HG03025 (cell line): ENCODE measurements around the gene LCMT1.
"Not testable (repeated sequence)": the region's sequence is repeated elsewhere in the genome, so short reads cannot be mapped to it uniquely, and the experiment has no call there.

Source experiments
- ATAC-seq: cut with Tn5 transposase; IDR thresholded peaks from one replicate; pipeline ENCODE4 v1.9.1; 2021; ENCODE audit warnings: mild to moderate bottlenecking, moderate library complexity; ENCODE audit not compliant: unreplicated experiment, low FRiP score

The LCMT1 gene

DNA sequence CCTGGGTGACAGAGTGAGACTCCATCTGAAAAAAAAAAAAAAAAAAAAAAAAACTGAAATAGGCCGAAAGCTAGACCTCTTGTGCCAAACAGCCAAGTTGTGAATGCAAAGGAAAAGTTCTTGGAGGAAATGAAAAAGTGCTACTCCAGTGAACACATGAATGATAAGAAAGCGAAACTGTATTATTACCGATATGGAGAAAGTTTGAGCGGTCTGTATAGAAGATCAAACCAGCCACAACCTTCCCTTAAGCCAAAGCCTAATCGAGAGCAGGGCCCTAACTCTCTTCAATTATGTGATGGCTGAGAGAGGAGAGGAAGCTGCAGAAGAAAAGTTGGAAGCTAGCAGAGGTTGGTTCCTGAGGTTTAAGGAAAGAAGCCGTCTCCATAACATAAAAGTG, 69.7 kb downstream of the LCMT1 start:
- ATAC-seq = not testable (repeated sequence)

DNA sequence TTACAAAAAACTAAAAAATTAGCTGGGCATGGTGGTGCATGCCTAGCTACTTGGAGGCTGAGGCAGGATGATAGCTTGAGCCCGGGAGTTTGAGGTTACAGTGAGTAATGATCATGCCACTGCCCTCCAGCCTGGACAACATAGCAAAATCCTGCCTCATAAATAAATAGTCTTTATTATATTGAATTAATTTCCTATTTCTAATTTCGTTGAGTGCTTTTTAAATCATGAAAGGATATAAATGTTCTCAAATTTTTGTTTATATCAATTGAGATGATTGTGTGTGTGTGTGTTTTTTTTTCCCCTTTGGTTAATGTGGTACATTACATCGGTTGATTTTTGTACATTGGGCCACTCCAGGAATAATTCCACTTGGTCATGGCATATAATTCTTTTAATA, 73.2 kb downstream of the LCMT1 start:
- ATAC-seq = no peak

DNA sequence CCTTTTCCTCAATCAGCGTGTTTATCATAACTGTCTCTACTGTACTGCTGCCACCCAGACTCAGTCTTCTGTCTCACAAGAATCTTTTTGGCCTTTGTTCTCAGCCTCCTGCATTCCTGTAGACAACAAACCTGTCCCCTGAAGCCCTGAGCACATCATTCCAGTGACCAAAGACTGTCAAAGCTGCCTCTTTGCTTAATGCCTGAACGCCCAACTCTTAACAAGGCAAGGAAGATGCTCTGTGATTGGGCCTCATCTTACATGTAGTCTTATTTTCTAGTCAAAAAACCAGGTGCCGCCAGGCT, 75.9 kb downstream of the LCMT1 start:
- ATAC-seq = no peak

DNA sequence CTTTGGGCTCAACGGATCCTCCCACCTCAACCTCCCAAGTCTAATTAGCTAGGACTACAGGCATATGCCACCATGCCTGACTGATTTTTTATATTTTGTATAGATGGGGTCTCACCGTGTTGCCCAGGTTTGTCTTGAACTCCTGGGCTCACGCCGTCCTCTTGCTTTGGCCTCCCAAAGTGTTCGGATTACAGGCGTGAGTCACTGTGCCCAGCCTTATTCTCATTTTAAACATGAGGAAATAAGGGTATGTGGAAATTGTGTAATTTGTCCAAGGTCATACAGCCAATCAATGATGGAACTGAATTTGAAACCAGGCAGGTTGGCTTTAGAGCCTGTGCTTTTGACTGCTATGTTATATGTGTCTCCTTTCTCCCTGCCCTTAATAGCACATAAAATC, 77.8 kb downstream of the LCMT1 start:
- no peak for ATAC-seq

DNA sequence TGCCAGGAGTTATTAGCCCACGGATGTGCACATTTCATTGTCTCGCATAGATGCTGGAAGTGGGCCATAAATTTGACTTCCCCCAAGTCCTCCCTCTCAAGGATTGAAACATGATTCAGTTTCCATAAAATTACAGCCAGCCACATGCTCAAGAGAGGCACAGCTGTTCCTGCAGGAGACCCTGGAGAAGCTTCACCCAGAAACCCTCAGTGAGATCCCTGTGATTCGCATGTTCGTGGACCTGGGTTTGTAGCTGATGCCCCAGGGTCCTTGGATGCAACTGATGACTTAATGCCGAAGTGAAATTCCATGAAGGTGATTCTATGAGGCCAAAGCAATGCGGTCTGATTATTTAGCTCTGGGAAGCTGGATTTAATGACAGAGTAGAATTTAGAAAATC, 80.6 kb downstream of the LCMT1 start:
- no peak for ATAC-seq

DNA sequence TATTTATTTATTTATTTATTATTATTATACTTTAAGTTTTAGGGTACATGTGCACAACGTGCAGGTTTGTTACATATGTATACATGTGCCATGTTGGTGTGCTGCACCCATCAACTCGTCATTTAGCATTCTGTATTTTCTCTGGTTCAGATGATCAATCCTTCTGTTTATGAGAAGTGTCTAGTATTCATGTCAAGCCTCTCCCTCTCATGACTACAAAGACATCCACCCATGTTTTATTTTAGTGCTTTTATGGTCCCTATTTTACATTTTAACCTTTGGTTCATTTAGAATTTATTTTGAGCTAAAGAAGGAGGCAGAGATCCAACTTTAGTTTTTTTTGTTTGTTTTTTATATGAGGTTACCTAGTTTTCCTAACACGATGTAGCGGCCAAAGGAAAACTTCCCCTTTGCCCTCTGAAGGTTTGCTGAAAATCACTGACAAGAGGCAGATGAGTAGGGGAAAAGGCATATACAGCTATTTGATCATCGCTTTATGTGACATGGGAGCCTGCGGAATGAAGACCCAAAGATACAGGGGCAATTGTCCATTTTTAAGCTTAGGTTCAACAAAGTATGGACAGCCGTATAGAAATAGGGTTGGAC, 82.8 kb downstream of the LCMT1 start:
- no peak for ATAC-seq

DNA sequence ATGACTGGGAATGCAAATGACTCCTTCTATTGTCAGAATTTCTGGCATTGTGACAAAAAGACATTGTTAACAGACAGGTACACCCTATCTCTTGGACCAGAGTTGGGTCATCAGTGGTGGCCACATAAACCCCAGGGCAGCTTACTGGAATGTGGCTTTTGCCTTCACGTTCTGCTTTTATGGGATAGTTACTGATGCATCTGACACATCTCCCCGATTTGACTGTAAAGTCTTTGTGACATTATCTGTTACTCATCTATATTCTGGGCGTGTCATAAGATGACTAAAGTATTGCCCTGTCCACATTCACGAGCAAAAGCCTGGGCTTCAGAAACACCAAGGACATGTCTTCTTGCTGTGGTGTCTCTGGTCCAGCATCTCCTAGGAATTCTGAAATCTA, 86.5 kb downstream of the LCMT1 start:
- ATAC-seq = no peak

DNA sequence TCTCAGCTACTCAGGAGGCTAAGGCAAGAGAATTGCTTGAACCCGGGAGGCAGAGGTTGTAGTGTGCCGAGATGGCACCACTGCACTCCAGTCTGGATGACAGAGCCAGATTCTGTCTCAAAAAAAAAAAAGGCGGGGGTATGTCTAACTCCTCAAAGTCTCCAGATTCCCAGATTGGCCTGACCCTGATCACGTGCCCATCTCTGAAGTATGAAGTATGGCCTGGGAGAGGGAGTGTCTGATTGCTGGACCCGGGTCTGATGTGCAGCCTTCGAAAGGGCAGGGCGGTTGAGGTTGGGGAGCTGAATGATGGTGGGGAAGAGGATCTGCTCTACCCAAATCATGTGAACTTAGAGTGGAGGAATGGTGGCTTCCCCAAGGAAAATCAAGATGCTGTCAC, 87.9 kb downstream of the LCMT1 start:
- no peak for ATAC-seq

DNA sequence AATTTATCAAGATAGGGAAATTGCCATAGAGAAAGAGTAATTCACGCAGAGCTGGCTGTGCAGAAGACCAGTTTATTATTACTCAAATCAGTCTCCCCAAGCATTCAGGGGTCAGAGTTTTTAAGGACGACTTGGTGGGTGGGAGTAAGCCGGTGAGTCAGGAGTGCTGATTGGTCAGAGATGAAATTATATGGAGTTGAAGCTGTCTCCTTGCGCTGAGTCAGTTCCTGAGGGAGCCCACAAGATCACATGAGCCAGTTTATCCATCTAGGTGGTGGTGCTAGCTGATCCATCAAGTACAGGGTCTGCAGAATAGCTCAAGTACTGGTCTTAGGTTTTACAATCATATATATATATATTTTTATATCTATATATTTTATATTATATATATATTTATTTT, 99.2 kb downstream of the LCMT1 start:
- ATAC-seq = no peak

DNA sequence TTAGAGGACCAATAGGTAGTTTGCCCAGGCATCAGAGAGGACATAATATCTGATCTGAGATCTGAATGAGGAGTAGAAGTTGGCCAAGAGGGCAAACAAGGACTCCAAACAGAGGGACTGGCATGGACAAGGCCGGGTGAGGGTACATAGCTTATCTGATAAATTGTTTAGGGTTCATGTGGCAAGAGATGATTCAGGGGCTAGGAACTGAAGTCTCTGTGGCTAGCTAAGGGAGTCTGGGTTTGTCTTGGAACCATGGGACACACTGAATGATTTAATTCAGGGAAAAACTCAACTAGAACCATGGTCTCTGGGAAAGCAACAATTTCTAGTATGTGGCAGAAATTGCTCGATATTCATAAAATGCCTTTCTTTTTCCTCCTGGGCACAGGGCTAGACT, 101.1 kb downstream of the LCMT1 start:
- no peak for ATAC-seq

DNA sequence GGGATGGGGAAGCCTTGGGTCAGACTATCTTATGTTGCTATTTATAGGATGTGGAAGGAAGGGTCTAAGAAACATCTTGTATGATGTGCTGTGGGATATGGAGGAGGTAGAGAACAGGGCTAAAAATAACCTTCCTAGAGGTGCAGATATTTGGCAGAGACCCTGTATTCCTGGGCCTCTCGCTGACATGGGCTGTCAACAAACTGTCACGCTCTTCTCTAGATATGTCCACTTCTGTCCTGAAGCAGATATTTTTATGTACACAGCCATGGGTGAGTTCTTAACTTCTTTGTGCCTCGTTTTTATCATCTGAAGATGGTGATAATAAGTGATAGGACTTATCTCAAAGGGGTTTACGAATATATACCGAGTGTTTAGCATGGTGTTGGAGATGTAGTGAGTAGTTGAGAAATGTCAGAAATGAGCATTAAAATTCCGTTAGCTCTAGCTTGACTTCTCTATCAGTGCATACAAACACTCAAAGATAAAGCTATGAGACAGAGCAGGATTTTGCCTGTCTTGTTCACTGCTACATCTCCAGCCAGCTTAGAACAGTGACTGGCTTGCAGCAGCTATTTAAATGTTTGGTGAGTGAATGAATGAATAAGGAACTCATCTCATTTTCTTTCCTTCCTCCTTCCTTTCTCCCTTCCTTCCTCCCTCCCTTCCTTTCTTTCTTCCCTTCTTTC, 102.3 kb downstream of the LCMT1 start:
- ATAC-seq = no peak

DNA sequence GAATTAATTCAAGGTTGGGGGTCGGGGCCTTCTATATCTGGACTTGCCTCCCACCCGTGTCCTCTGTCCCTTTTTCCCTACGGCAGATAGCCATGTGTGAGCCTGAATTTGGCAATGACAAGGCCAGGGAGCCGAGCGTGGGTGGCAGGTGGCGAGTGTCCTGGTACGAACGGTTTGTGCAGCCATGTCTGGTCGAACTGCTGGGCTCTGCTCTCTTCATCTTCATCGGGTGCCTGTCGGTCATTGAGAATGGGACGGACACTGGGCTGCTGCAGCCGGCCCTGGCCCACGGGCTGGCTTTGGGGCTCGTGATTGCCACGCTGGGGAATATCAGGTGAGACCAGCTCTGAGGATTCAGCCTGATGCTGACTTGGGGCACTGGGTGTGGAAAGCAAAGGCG, 105.6 kb downstream of the LCMT1 start:
- ATAC-seq = no peak

DNA sequence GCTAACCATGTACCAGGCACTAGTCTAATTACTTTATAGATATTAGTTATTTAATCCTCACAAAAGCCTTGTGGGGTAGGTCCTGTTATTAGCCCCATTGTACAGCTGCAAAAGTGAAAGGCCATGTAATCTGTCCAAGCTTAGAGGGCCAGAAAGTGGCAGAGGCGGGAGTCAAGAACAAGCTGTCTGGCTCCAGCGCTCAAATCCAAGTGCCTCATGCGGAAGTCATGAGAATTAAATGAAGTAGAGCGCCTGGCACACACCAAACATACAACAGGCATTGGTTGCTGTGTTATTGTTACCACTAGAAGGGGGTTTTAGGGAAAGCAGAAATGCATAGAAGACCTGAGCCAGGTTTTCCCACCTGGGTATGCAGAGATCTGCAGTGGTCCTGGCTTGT, 106.4 kb downstream of the LCMT1 start:
- no peak for ATAC-seq

DNA sequence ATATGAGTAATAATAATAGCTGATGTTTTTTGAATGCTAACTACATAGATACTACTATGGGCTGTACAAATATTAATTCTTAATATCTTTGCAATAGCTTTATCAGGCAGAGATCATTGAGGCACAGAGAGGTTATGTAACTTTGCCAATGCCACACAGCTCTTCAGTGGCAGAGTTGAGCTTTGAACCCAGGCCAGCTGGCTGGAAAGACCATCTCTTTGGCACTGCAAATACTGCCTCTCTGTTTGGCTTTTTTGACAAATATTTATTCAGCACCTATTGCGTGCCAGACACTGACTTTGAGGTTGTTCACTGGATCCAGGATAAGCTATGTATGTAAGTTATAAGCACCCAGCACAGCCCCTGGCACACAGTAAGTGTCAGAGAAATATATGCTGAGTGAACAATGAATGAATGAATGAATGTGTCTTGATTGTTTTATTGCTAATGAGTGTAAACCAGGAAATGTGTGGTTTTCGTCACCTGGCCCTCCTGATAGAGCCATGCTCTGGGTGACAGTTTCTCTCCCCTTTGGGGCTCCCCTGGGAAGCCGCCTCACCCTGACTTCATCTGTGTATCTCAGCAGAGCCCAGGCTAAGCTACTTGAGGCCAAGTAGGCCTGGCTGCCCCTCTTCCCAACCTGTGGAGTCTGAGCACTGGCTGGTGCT, 107.7 kb downstream of the LCMT1 start:
- no peak for ATAC-seq

DNA sequence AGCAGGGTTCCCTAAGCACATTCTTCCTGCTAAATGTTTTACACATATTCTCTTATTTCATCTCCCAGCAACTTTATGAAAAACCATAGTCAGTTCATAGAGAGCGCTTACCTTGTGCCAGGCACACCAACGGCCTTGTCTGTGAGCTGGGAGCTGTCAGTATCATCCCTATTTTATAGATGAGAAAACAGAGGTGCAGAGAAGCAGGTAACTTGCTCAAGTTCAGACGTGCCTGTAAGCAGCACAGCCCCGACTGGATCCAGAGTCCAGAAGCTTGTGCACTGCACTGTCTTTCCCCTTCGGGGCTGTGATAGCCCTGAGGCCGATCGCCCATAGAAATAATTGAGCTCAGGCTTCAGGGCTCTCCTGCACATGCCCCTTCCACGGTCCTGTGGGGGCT, 111.4 kb downstream of the LCMT1 start:
- ATAC-seq = no peak

DNA sequence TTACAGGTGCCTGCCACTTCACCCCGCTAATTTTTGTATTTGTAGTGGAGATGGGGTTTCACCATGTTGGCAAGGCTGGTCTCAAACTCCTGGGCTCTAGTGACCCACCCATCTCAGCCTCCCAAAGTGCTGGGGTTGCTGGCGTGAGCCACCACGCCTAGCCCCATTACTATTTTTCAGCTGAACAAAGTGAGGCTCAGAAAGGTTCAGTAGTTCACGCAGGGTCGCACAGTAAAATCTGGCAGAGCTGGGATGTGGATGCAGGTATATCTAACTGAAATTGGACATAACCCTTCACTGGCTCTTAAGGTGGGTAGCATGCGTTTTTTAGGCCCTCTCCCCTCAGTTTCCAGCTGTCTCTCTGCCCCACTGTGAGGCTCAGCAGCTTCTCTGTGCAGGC, 112.4 kb downstream of the LCMT1 start:
- no peak for ATAC-seq

DNA sequence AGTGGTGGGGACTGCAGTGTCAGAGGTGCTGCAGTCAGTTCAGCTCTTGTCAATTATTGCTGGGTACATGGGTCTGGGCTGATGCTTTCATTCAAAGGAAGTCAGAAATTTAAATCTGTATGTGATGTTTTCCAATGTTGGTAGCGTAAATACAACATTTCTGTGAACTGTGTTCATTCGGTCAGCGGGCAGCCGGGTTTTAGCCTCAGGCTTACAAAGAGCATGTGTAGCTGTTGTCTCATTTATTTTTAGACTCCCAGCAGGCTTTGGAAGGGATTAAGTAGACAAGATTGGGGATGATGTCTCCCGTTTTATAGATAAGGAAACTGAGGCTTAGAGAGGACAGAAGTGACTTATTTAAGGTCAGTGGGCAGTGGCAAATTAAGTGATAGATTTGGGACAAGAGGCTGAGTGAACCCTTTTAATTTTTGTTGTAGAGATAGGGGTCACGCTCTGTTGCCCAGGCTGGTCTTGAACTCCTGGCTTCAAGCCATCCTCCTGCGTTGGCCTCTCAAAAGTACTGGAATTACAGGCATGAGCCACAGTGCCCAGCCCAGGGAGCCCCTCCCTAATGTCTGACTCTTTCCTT, 113.3 kb downstream of the LCMT1 start:
- ATAC-seq = no peak
